HG02763 (cell line): Measurements from ENCODE around the gene PPP1R13B.
"Not testable (repeated sequence)": the region's sequence is repeated elsewhere in the genome, so short reads cannot be mapped to it uniquely, and the experiment has no call there.

Experiments
- ATAC-seq: cut with Tn5 transposase; IDR thresholded peaks from one replicate; pipeline ENCODE4 v1.9.1; 2021; ENCODE audit warnings: mild to moderate bottlenecking, moderate library complexity; ENCODE audit not compliant: unreplicated experiment

PPP1R13B gene

DNA sequence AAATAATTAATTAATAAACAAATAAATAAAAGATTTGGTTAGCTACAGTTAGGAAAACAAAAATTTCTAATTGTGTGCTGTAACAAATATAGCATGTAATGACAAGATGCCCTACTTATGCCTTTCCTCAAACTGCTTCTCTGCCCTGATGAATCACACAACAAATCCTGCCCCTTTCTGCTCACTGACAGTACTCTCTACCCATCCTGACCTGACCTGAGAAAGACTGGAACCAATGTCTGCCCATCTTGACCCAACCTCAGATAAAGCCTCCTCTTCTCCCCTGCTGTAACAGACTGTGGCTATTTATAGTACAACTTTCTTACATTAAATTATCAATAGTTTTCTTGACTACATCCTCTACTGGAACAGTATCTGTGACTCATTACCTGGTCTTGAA lies 43.7 kb downstream of the PPP1R13B start:
- no peak for ATAC-seq

DNA sequence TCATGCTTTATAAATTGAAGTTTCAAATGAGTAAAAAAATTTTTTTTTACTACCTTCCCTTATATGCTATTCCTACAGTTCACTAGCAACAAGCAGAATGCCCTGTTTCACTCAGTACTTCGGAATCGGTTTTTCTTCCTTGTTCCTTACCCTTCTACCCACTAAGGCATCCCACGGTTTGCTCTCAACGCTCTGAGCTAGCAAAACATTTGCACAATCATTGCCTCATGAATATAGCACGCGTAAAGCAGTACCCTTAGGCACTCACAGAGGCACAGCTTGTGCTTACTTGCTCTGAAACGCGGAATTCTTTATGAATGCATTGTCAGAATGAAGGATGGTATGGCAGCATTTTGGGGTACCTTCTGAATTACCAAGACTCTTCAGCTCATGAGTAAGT lies 45.0 kb downstream of the PPP1R13B start:
- no peak for ATAC-seq

DNA sequence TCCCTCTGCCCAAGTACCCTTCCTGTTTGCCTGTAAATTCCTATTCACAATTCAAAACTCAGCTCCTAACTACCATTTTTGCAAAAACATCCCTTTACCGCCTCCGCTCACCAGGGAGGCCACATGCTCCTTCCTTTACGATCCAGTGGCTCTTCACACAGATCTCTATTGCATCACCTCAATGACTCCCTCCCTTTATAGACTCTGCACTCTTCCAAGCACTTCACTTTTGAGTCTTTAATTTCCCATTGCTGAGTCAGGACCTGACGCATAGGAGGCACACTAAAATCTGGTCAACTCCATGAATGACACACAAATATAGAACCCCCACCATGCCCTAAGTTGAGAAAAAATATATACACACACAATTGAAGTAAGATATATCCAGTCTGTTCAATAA lies 45.9 kb downstream of the PPP1R13B start:
- ATAC-seq, result no peak

DNA sequence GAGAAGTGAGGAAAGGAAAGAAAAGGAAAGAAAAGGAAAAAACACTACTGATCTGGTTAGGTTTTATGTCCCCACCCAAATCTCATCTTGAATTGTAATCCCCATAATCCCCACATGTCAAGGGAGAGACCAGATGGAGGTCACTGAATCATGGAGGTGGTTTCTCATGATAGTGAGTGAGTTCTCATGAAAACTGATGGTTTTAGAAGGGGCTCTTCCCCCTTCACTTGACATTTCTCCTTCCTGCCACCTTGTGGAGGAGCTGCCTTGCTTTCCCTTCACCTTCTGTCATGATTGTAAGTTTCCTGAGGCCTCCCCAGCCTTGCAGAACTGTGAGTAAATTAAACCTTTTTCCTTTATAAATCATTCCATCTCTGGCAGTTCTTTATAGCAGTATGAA lies 54.2 kb downstream of the PPP1R13B start:
- not testable (repeated sequence) for ATAC-seq

DNA sequence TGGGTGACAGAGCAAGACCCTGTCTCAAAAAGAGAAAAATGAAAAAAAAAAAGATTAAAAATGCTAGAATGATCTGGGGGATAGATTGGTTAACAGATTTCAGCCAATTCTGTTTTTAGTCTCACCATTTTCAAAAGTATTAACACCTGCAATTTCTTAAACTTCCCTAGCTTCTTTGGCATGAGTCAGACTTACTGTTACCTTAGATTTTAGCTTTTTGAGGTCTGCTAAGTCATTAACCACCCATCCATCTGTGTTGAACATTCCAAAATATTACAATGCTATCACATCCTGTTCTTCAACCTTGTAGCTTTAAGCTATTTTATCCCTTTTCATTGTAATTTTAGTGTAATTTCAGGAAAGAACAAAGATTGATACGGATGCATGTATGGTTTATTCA lies 59.3 kb downstream of the PPP1R13B start:
- no peak for ATAC-seq

DNA sequence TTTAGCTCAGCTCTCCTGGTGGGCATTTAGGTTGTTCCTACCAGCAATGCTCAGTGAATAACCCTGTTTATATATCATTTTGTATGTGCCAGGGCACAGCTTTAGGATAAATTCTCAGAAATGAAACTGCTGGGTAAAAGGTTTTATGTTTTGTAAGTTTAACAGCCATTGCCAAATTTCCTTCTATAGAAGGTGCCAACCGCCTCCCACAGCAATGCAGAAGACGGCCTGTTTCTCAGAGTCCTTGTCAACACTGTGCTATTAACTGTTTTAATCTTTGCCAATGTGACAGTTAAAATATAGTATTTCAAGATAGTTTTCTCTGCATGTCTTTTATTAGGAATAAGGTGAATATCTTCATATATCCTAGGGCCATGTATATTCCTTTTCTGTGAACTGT lies 65.0 kb downstream of the PPP1R13B start:
- no peak for ATAC-seq

DNA sequence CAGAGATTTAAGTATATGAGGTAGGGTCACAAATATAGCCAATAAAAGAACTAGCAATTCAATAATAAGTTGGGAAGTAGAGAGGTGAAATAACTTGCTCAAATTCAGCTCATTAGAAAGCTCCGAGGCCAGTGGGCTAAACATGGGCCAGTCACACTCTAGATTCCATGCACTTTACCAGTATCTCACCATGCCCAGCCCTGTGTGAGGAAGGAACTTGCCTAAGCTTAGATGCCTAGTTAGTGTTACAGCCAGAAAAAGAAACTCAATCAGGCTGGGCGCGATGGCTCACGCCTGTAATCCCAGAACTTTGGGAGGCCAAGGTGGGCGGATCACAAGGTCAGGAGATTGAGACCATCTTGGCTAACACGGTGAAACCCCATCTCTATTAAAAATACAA lies 71.1 kb downstream of the PPP1R13B start:
- ATAC-seq, result not testable (repeated sequence)

DNA sequence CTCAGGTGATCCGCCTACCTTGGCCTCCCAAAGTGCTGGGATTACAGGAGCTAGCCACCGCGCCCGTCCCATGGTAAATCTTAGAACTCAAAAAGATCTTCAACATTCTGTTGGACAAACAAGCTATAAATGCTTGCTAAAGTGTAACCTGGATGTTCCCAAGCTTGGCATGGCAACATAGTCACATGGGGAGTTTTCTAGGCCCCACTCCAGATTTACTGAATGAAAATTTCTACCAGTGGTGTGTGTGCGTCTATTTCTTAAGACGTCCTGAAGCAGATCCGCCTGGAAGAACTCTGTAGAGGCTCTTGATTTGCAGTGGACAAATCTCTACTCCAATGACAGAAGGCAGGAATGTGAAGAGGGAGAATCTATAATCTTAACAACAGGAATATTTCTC lies 71.9 kb downstream of the PPP1R13B start:
- no peak for ATAC-seq

DNA sequence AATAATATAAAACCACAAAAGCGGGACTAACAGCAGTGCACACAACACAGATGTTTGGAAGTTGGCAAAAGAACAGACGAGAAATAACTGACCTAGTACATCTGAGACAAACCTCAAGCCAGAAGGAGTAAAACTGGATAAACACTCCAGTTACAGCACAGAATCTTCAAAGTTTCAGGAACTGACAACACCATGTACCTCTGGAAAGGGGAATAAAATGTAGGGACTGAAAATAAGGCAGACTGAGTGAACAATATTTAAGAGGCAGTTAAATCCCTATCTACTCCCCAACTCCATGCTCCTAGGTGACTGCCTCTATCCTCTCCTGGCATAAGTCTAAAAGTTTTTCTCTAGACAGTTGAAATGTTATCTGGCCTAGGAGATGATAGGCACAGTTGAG lies 73.9 kb downstream of the PPP1R13B start:
- no peak for ATAC-seq

DNA sequence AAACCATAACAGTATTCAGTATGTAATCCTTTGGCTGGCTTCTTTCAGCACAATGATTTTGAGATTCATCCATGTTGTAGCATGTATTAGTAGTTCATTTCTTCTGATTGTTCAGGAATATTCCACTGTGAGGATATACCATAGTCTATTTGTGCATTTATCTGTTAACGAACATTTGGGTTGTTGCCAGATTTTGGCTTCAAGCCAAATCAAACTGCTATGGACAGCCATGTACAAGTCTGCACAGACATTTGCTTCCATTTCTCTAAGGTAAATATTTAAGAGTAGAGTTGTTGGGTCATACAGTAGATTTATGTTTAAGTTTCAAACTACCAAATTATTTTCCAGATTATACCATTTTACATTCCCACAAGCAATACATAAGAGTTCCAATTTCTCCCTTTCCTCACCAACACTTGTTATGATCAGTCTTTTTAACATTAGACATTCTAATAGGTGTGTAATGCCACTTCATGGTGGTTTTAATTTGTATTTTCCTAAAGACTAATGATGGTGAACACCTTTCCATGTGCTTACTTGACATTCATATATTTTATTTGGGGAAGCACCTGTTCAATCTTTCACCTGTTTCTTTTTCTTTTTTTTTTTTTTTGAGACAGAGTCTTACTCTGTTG lies 75.2 kb downstream of the PPP1R13B start:
- ATAC-seq, result no peak

DNA sequence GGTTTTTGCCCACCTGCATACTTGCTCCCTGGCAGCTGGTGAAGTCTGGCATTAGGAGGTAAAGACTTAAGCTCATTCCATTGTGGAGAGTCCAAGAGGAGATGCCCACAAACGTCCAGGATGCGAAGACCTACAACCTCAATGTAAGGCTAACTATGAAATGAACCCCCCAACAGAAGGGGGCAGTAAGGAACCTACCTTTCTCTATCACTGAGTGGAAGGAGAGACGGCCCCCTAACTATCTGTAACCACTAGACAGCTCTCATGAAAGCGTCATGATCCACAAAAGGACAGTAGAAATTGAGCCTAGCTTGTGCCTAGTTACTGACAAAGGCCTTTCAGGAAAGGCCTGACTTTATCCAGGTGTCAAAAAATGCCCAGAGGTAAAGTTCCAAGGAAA lies 76.5 kb downstream of the PPP1R13B start:
- no peak for ATAC-seq

DNA sequence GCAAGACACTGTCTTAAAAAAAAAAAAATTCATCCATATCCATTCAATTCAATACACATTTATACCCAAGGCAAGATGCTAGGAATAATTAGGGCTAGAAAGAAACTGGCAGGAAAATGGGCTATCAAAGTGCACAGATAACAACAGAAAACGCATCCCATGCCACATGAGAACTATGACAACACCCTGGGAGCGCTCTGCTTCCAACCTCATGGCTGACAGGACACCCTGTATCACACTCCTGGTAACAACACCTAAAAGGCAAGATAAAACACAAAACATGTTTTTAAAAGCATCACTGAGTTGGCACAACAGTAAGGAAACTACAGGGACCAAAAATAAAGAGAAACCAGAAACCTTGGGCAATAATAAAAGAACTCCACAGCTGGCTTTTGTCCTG lies 76.9 kb downstream of the PPP1R13B start:
- ATAC-seq, result no peak

DNA sequence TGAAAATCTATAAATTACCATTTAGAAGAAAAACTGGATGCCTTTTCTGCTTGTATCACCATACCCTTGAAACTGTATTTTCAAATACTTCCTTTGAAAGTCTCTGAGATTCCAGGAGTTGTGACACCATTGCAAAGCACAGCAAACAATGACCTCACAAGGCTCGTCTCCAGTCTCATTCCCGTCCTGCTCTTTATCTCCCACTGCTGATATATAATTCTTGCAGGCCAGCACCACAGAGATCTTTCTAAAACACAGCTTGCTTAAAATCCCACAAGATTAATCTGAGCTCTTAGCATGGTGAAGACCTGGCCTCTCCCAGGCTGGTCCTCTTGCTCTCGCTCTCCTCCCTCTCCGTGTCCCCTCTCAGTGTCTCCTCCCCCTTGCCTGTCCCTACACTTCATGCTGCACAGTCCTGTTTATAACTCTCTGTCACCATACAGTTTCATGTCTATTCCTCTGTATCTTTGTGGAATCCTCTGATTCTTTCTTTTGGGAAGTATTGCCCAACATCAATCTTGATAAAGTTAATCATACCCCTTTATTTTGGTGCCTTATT lies 80.0 kb downstream of the PPP1R13B start:
- ATAC-seq, result no peak

DNA sequence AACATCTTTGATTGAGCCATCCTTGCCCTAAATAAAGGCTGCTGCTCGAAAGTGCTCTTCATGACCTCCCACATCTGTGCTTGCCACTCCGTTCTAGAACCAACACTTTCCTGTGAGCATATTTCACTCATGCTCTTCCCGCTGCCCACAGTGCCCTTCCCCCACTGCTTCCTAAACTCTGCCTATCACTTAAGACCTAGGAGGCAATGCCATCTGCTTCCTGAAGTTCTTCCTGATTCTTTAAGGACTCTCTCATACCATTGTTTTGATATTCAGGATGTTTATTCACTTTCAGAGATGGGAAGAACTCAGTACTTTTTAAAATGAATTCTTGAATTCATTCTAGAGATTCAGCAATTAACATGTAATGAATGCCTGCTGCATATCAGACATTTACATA lies 81.8 kb downstream of the PPP1R13B start:
- no peak for ATAC-seq

DNA sequence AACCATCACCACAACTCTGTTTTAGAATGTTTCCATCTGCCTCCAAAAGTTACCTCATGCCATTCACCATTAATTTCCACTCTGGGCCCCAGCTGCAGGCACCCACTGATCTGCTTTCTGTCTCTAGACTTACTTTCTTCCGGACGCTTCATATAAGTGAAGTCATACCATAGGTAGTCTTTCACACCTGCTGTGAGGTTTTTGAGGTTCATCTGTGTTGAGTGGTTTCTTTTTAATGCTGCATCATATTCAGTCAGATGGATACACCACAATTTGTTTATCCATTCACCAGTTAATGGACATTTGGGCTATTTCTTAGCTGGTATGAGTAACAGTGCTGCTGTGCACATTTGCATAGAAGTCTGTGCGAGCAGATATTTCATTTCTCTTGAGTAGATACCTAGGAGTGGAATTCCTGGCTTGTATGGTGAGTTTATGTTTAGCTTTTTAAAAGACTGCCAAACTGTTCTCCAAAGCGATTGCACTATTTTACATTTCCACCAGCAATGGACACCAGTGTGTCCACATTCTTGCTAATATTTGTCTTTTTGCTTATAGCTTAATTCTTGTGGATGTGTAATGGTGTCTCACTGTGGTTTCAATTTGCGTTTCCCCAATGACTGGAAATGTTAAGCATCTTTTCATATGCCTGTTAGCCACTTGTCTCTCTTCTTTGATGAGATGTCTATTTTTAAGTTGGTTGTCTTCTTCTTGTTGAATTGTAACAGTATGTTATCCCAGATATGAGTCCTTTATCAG lies 83.5 kb downstream of the PPP1R13B start:
- no peak for ATAC-seq

DNA sequence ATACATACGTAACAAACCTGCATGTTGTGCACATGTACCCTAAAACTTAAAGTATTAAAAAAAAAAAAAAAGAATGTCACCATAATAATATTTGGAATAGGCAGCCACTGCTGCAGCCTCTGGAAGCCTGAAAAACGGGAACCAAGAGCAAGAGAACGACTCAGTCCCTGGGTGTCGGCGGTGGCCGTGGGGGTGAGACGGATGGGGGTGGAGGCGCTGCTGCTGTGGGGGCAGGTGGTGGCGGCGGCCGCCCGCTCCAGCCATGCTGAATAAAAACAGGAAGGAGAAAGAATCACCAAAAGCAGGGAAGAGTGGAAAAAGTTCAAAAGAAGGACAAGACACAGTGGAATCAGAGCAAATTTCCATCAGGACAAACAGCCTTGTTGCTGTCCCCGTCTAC lies 84.8 kb downstream of the PPP1R13B start:
- ATAC-seq, result no peak

DNA sequence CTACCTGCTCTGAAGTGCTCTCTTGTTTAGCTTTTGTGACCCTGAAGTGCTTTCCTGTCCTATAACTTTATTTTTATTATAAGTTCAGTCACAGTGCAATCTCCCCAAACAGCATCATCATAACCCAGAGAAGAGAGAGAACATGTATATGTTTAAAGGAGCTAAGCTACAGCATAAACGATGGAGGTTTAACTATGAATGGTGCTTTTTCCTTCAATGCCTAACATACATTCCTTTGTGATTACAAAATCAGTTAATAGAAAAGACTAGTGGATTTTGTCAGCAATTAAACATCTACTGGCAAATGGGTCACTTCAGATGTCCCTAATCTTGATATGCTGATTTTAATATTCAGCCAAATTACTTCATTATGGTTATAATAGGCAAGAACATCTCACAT lies 85.3 kb downstream of the PPP1R13B start:
- ATAC-seq, result no peak

DNA sequence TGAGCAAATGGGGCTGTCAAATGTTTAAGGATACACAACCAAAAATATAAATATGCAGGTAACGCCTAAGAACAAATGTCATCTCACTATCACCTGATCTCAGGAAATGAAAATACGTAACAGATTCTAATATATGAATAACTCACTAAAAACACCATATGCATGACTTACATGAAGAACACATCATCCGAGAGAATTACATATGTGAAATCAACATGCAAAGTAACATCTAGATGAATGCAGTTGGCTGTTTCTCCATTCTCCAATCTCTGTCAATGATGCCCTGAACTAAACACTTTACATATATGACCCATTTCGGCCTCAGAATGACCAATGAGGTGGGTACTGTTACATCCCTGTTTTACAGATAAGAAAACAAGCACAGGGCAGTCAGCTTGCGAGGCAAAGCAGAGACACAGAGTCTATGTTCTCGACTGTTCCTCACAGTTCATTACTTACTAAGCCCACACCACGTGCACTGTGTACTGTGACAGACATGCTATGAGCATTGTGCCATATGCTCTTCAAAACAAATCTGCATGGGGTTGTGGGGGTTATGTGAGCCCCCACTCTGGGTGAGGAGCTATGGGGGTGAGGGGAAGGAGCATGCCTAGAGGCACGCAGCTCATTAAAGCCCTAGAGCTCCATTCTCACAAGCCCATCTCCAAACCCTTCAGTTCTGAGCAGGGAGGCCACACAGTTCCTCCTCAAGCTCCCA lies 89.2 kb downstream of the PPP1R13B start:
- ATAC-seq, result no peak

DNA sequence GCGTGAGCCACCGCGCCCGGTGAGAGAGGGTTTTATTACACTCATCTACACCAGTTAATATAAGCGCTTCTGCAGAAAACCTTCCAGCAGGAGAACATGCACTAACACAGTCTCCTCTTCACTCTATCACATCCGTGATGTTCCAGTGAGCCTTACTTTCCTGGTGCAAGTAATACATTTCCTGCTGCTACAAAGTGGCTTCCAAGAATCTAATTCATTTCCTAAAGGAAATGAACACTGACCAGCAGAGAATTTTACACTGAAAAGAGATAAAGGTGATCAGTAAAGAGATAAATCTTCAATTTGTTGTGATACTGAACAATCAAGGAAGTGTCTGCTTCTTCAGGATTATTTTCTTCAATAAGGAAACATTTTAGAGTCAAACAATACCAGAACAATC lies 92.3 kb downstream of the PPP1R13B start:
- ATAC-seq, result no peak

DNA sequence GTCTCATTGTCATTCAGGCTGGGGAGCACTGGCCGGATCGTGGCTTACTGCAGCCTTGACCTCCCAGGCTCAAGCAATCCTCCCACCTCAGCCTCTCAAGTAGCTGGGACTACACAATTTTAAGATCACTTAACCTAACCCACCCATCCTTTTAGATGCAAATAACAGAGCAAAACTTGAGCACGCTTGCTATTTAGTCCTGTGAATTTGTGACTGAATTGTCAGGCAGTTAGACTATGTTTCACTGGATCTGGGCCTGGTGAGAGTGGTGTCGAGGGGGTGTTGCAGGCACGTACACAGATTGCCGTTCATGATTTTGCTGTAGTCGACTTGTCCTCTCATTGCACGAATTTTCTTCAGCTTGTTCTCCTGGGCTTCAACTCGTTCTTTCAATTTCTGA lies 93.6 kb downstream of the PPP1R13B start:
- no peak for ATAC-seq

DNA sequence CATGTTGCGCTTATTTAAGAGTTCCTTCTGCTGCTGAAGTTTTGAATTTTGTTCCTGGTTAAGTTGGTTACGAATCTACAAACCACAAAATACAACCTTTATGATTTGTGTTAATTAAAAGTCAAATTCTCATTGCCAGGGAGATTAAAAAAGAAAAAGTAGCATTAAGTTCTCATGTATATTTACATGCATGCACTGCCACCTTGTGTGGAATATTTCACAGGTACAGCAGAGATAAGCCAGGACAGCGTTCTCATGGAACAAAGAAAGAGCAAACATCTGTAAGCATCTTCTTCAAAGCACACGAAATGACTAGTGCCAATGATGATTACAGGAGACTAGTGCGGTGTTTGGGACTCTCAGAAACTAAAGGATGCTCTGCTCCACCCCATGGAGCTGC lies 97.5 kb downstream of the PPP1R13B start:
- no peak for ATAC-seq

DNA sequence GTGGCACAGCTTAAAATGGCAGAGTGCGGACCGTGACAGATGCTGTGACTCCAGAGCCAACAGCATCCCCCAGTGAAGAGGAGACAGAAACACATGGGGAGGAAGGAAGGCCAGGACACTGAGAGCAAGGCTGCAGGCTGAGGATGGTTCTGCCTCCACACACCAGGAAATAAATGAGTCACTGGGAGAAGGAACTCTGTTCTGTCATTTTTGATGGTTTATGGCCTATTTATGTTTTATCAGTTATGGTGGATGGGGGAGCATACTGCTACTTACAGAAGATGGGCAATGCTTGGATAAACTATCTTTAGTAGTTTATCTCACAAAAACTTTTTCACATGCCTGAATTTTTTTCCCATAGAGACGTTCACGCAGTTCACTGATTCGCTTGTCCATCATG lies 97.9 kb downstream of the PPP1R13B start:
- ATAC-seq, result no peak
